ENCODE data around the gene SLC12A8. TPM values are rescaled to one million over a fixed set of nuclear protein-coding genes. Genes with fewer than 3 reads are reported as not detected.

SLC12A8 gene
- polyA plus RNA-seq, 1 of the 3 experiments (the other 2 are of a cell fraction): 7.5 TPM

DNA sequence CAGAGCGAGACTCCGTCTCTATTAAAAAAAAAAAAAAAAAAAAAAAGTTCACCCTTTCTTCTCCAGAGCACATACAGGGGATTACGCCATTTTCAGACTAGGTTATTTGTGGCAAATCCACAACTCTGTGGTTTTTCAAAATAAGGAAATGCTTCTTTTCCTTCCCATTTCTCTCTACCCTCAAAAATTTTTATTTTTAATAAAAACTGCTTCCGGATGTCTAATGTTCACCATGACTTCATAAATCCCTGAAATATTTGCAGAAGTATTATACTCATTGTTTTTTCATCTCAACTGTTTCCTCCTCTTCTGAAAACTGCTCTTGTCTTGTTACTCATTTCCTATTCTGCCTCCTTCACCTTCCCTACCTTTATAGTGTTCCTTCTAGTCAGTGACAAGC is 45.0 kb upstream of the SLC12A8 start:
- H3K9ac ChIP-seq: no peak overlapping the region
- no peak overlapping the region for H3K4me3 ChIP-seq (ENCODE audit: low read depth in 2 of 2, low read length in 1 of 2)
- ChIA-PET POLR2A (no interaction called here), CTCF (no interaction called here)
- no peak overlapping the region for H2AFZ ChIP-seq (ENCODE audit: low read depth)
- no peak overlapping the region for H3K4me2 ChIP-seq
- no peak for TF ChIP-seq POLR2AphosphoS5 (IDR thresholded peaks at IDR 0.05; ENCODE audit: low read depth, low read length)
- TF ChIP-seq FOSL2 (IDR thresholded peaks at IDR 0.05; ENCODE audit: borderline replicate concordance, low read depth): no peak
- no peak for TF ChIP-seq SMC3 (IDR thresholded peaks at IDR 0.05; ENCODE audit: low read depth, low read length)
- TF ChIP-seq, protein P1, sequence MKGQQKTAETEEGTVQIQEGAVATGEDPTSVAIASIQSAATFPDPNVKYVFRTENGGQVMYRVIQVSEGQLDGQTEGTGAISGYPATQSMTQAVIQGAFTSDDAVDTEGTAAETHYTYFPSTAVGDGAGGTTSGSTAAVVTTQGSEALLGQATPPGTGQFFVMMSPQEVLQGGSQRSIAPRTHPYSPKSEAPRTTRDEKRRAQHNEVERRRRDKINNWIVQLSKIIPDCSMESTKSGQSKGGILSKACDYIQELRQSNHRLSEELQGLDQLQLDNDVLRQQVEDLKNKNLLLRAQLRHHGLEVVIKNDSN (IDR thresholded peaks at IDR 0.05; ENCODE audit: borderline replicate concordance, low read depth): no peak
- TF ChIP-seq GABPA (IDR thresholded peaks at IDR 0.05; ENCODE audit: low read depth): no peak
- no peak for TF ChIP-seq RXRA (IDR thresholded peaks at IDR 0.05; ENCODE audit: borderline replicate concordance, low read depth)
- TF ChIP-seq MXI1 (IDR thresholded peaks at IDR 0.05; ENCODE audit: low read depth, low read length): no peak
- TF ChIP-seq, protein P2, sequence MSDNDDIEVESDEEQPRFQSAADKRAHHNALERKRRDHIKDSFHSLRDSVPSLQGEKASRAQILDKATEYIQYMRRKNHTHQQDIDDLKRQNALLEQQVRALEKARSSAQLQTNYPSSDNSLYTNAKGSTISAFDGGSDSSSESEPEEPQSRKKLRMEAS (IDR thresholded peaks at IDR 0.05; ENCODE audit: low read depth): no peak
- no peak for TF ChIP-seq CHD2 (IDR thresholded peaks at IDR 0.05; ENCODE audit: low read length, partially characterized antibody)
- TF ChIP-seq TEAD4 (IDR thresholded peaks at IDR 0.05; ENCODE audit: borderline replicate concordance, insufficient read depth): no peak
- TF ChIP-seq FOXJ3 (CRISPR knock-in tag; IDR thresholded peaks at IDR 0.05): no peak
- no peak for TF ChIP-seq FOXM1 (IDR thresholded peaks at IDR 0.05; ENCODE audit: low read depth)
- no peak for TF ChIP-seq NFIC (IDR thresholded peaks at IDR 0.05; ENCODE audit: borderline replicate concordance)
- TF ChIP-seq TCF12 (IDR thresholded peaks at IDR 0.05): no peak
- 99% methylated on average over 4 of the region's 4 CpGs for WGBS (ENCODE audit: low lambda C conversion rate)
- H3K36me3 ChIP-seq (replicated peaks in 1 of 2; ENCODE audit: control insufficient read depth in 1 of 2, insufficient read depth in 2 of 2, low read length in 1 of 2): peaks cover 0 to 67% of the 10 kb centered on the region in 2 experiments
- DNase-seq: no peak
- H3K4me1 ChIP-seq (ENCODE audit: control insufficient read depth in 1 of 2, insufficient read depth in 2 of 2, low read depth in 1 of 2, low read length in 1 of 2): no peaks in the 10 kb centered on the region; a peak in 1 of 4 replicates
- no peaks in the 10 kb centered on the region for H3K27me3 ChIP-seq (ENCODE audit: insufficient read depth)
- no peaks in the 10 kb centered on the region for H3K79me2 ChIP-seq (ENCODE audit: insufficient read depth)
- no peaks in the 10 kb centered on the region for H3F3A ChIP-seq (replicated peaks; ENCODE audit: insufficient read depth)
- H3K9me2 ChIP-seq: no peaks in the 10 kb centered on the region
- peaks cover 8% of the 10 kb centered on the region; the same call in 1 of the 2 replicates for H3K9me3 ChIP-seq
- H3K27ac ChIP-seq (ENCODE audit: low read depth in 2 of 2, low read length in 1 of 2): no peak overlapping the region
- H4K20me1 ChIP-seq (ENCODE audit: insufficient read depth): no peaks in the 10 kb centered on the region

DNA sequence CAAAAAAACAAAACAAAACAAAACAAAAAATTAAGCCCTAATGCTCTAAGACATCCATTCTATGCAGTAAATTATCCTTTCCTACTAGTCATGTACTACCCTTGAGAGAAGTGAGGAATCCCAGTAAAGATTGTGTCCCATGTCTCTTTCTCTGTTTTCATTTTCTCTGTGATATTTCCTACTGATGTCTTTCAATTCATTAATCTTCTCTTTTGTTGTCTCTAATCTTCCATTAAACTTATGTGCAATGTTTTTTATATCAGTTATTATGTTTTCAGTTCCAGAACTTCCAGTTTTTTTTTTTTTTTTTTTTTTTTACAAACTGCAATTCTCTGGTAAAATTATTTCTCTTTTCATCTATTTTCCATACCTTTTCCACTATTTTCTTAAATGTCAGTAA is 44.1 kb upstream of the SLC12A8 start:
- no peak overlapping the region for H2AFZ ChIP-seq (ENCODE audit: low read depth)
- no peaks in the 10 kb centered on the region for H3F3A ChIP-seq (replicated peaks; ENCODE audit: insufficient read depth)
- H4K20me1 ChIP-seq (ENCODE audit: insufficient read depth): no peaks in the 10 kb centered on the region
- H3K4me1 ChIP-seq (ENCODE audit: control insufficient read depth in 1 of 2, insufficient read depth in 2 of 2, low read depth in 1 of 2, low read length in 1 of 2): no peaks in the 10 kb centered on the region
- H3K4me2 ChIP-seq: no peak overlapping the region
- no peak overlapping the region for H3K27ac ChIP-seq (ENCODE audit: low read depth in 2 of 2, low read length in 1 of 2)
- H3K4me3 ChIP-seq (ENCODE audit: low read depth in 2 of 2, low read length in 1 of 2): no peak overlapping the region
- DNase-seq: no peak
- H3K9ac ChIP-seq: no peak overlapping the region
- POLR2A ChIA-PET: no interaction called here
- H3K9me3 ChIP-seq: peaks cover 8% of the 10 kb centered on the region; the same call in 1 of the 2 replicates
- H3K27me3 ChIP-seq (ENCODE audit: insufficient read depth): no peaks in the 10 kb centered on the region
- H3K36me3 ChIP-seq (replicated peaks in 1 of 2; ENCODE audit: control insufficient read depth in 1 of 2, insufficient read depth in 2 of 2, low read length in 1 of 2): peaks cover 0 to 73% of the 10 kb centered on the region in 2 experiments
- TF ChIP-seq FOXM1 (IDR thresholded peaks at IDR 0.05; ENCODE audit: low read depth) (no peak), POLR2AphosphoS5 (IDR thresholded peaks at IDR 0.05; ENCODE audit: low read depth, low read length) (no peak)
- H3K79me2 ChIP-seq (ENCODE audit: insufficient read depth): no peaks in the 10 kb centered on the region
- CTCF ChIA-PET: no interaction called here
- no peaks in the 10 kb centered on the region for H3K9me2 ChIP-seq

Measured in SK-N-SH (cell line).